Thyroid gland (tissue), 4 donors: ENCODE data around the gene NCKAP5. TPM values are rescaled to one million over a fixed set of nuclear protein-coding genes. Genes with fewer than 3 reads are reported as not detected.

Experiments used
- DNase-seq, 2 donors: peaks; one replicate each; pipeline ENCODE4 v3.0.0-alpha.2; 2019
- H3K27ac ChIP-seq, 3 donors: fragments of 200-600 bp; sonication (generic); 1 replicate in 2 of 3; 2 replicates in 1 of 3; pipeline ENCODE4 v1.5.1; 2016 to 2019; ENCODE audit warnings: mild to moderate bottlenecking in 1 of 3, moderate library complexity in 1 of 3
- H3K27me3 ChIP-seq: fragments of 200-600 bp; sonication (generic); one replicate; pipeline ENCODE4 v1.5.1; 2019
- H3K36me3 ChIP-seq, 2 donors: fragments of 200-600 bp; sonication (generic); one replicate each; pipeline ENCODE4 v1.5.1; 2016 to 2019
- H3K4me1 ChIP-seq, 2 donors: fragments of 200-600 bp; sonication (generic); one replicate each; pipeline ENCODE4 v1.5.1; 2017 to 2019
- H3K4me3 ChIP-seq, 3 donors: fragments of 200-600 bp; sonication (generic); replicated peaks in 1 of 3; 1 replicate in 2 of 3; 2 replicates in 1 of 3; pipeline ENCODE4 v1.5.1; 2016; ENCODE audit warnings: mild to moderate bottlenecking in 1 of 3
- H3K9me3 ChIP-seq: fragments of 200-600 bp; sonication (generic); one replicate; pipeline ENCODE4 v1.5.1; 2017
- POLR2A ChIP-seq, 2 donors: fragments of 450-650 bp; IDR thresholded peaks; one replicate each; pipeline ENCODE4 v1.6.1; 2017; ENCODE audit warnings: antibody characterized with exemption in 2 of 2, mild to moderate bottlenecking in 2 of 2, moderate library complexity in 1 of 2
- WGBS, 2 donors: methylation state at CpG; one replicate each; pipeline ENCODE4 v1.1.5; 2017; 5-methylcytosine and 5-hydroxymethylcytosine counted together
- intact Hi-C: fragments of 100-400 bp; cut with DNase I; formaldehyde crosslinking; loops from one replicate; pipeline ENCODE4 v1.15.1; 2023
- total RNA-seq, 4 donors: library from RNA; depleted of rRNA; stranded (reverse); fragments of >200 nt; gene quantifications; one replicate each; pipeline ENCODE4 v1.2.3, GENCODE V29; 2016
- TF ChIP-seq, protein P1 (sequence below), 6 experiments: fragments of 200-600 bp in 3 of 6; fragments of 450-650 bp in 3 of 6; sonication (generic) in 3 of 6; IDR thresholded peaks; one replicate each; pipeline ENCODE4 v1.5.1; 2016 to 2019; ENCODE audit warnings: antibody characterized with exemption in 6 of 6, mild to moderate bottlenecking in 2 of 6, inconsistent platforms in 1 of 6, moderate library complexity in 1 of 6

Gene NCKAP5
- total RNA-seq, 4 donors from 2014 or later = 0.45 to 1.2 (median 0.76) TPM

DNA sequence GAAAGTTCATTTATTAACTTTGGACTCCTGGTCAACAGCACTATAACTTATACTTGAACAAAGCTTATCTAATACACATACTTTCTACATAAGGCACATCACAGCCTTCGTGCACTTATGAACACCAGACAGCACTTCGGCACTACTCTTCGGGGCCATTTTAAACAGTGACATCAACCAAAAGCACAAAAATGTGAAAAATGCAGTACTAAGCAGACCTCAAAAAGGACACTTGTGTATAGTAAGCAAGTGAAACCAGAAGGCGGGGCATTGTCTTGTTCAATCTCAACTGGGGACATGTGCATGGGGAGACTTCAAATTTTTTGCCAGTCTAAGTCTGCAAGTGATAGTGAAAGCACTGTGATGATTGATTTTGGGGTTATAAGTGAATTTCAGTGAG lies 163.0 kb downstream of the NCKAP5 start:
- no peak for DNase-seq
- 69 to 72% methylated on average over 4 of the region's 4 CpGs for WGBS, 2 donors
- TF ChIP-seq POLR2A (IDR thresholded peaks at IDR 0.05) = no peak
- TF ChIP-seq, protein P1, sequence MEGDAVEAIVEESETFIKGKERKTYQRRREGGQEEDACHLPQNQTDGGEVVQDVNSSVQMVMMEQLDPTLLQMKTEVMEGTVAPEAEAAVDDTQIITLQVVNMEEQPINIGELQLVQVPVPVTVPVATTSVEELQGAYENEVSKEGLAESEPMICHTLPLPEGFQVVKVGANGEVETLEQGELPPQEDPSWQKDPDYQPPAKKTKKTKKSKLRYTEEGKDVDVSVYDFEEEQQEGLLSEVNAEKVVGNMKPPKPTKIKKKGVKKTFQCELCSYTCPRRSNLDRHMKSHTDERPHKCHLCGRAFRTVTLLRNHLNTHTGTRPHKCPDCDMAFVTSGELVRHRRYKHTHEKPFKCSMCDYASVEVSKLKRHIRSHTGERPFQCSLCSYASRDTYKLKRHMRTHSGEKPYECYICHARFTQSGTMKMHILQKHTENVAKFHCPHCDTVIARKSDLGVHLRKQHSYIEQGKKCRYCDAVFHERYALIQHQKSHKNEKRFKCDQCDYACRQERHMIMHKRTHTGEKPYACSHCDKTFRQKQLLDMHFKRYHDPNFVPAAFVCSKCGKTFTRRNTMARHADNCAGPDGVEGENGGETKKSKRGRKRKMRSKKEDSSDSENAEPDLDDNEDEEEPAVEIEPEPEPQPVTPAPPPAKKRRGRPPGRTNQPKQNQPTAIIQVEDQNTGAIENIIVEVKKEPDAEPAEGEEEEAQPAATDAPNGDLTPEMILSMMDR (IDR thresholded peaks at IDR 0.05) = no peak
- Histone ChIP-seq H3K27me3 (no peaks in the 10 kb centered on the region), H3K27ac (no peak overlapping the region), H3K9me3 (no peaks in the 10 kb centered on the region), H3K36me3 (no peaks in the 10 kb centered on the region), H3K4me1 (peaks cover 11 to 20% of the 10 kb centered on the region in 2 donors), H3K4me3 (no peak overlapping the region)
- intact Hi-C loops = no loop called here

DNA sequence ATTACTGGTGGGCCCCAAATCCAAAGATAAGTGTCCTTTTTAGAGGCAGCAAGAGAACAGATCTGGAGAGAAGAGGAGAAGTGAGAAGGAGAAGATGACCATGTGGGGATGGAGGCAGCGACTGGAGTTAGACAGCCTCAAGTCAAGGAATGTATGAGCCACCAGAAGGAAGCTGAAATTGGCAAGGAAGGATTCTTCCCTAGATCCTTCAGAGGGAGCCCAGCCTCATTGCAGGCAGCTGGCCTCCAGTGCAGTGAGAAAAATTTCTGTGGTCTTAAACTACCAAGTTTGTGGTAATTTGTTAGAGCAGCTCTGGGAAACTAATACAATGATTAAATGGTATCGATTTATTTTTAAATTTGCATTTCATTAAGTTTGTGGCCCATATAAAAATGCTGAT lies 167.9 kb downstream of the NCKAP5 start:
- H3K27me3 ChIP-seq = no peaks in the 10 kb centered on the region
- H3K27ac ChIP-seq = no peak overlapping the region
- no peaks in the 10 kb centered on the region for H3K36me3 ChIP-seq
- no peak for DNase-seq
- WGBS, 2 donors = 93 to 95% methylated on average over 2 of the region's 2 CpGs
- no peaks in the 10 kb centered on the region for H3K4me1 ChIP-seq
- TF ChIP-seq, protein P1 (IDR thresholded peaks at IDR 0.05) = no peak
- no peak for TF ChIP-seq POLR2A (IDR thresholded peaks at IDR 0.05)
- no peaks in the 10 kb centered on the region for H3K9me3 ChIP-seq
- intact Hi-C loops = no loop called here
- H3K4me3 ChIP-seq = no peak overlapping the region

DNA sequence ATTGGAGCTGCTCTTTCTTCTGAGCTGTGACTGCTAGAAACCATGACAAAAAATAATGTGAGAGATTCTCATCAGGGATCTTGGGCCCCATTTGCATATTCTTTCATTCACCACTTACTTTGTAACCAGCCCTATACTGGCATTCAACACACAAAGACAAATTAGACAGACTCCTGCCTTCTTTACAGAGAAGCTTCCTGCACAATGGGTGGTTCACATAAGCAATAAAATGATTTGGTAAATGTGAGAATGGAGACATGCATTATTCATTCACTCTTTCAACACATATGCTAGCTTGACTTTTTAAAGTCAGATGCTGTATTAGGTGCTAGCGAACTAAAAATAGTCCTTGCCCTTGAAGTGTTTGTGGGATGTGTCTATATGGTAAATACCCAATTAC lies 174.4 kb downstream of the NCKAP5 start:
- intact Hi-C loops = no loop called here
- no peak overlapping the region for H3K4me3 ChIP-seq
- no peaks in the 10 kb centered on the region for H3K27me3 ChIP-seq
- no peaks in the 10 kb centered on the region for H3K36me3 ChIP-seq
- TF ChIP-seq POLR2A (IDR thresholded peaks at IDR 0.05) = no peak
- TF ChIP-seq, protein P1 (IDR thresholded peaks at IDR 0.05) = no peak
- 78 to 92% methylated on average over 1 of the region's 1 CpG for WGBS, 2 donors
- no peaks in the 10 kb centered on the region for H3K4me1 ChIP-seq
- H3K9me3 ChIP-seq = no peaks in the 10 kb centered on the region
- no peak overlapping the region for H3K27ac ChIP-seq
- DNase-seq = no peak

DNA sequence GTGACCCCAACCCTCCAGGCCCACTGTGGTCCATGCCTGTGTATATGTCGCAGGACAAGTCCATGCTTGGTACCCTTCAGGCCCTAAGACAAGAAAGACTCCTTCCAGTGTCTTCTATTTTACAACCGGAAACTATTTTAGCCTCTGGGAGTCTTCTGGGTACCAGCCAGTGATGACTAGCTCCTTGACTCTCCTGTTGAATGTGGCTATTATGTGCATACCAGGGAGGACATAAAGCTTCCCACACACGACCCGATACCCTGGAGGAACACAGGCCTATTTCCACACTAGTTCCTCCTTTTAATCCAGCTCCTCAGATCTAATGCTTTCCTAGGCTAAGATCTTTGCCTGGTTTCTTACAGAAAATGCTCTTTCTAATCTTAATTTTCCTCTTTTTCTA lies 178.1 kb downstream of the NCKAP5 start:
- intact Hi-C loops = no loop called here
- no peak overlapping the region for H3K4me3 ChIP-seq
- H3K27ac ChIP-seq = no peak overlapping the region
- H3K4me1 ChIP-seq = no peaks in the 10 kb centered on the region
- DNase-seq = no peak
- H3K9me3 ChIP-seq = no peaks in the 10 kb centered on the region
- TF ChIP-seq, protein P1 (IDR thresholded peaks at IDR 0.05) = no peak
- no peak for TF ChIP-seq POLR2A (IDR thresholded peaks at IDR 0.05)
- no peaks in the 10 kb centered on the region for H3K27me3 ChIP-seq
- 87 to 90% methylated on average over 4 of the region's 4 CpGs for WGBS, 2 donors
- H3K36me3 ChIP-seq = no peaks in the 10 kb centered on the region

DNA sequence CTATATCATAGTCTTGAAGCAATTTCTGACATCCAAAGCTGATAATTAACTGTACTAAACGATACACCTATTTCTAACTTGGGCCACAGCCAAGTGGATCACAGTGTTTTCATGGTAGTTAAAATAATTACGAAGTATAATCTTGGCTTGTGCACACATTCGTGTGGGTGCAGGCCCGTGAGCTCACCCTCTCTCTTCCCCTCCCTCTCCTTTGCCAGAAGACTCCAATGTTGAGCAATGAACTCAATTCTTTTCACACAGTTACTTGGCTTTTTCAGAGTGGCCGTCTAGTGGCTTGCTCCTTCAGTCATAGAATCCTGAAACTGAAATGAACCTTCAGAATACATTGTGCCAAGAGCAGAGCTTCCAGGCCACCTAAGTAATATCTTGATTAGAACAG lies 178.7 kb downstream of the NCKAP5 start:
- 85 to 86% methylated on average over 5 of the region's 5 CpGs for WGBS, 2 donors
- no peak overlapping the region for H3K4me3 ChIP-seq
- no peak overlapping the region for H3K27ac ChIP-seq
- no peak for DNase-seq
- no peaks in the 10 kb centered on the region for H3K4me1 ChIP-seq
- H3K27me3 ChIP-seq = no peaks in the 10 kb centered on the region
- no peaks in the 10 kb centered on the region for H3K36me3 ChIP-seq
- TF ChIP-seq, protein P1 (IDR thresholded peaks at IDR 0.05) = no peak
- no peak for TF ChIP-seq POLR2A (IDR thresholded peaks at IDR 0.05)
- intact Hi-C loops = no loop called here
- H3K9me3 ChIP-seq = no peaks in the 10 kb centered on the region
